Spleen (tissue), 7 donors: Measurements from ENCODE around the gene ACY1.

Experiments used
- POLR2A ChIP-seq, 3 donors: fragments of 450-650 bp; IDR thresholded peaks; one replicate each; pipeline ENCODE4 v1.5.1; 2017; ENCODE audit warnings: antibody characterized with exemption in 3 of 3, mild to moderate bottlenecking in 1 of 3
- POLR2AphosphoS5 ChIP-seq, 3 donors: sonication (generic); formaldehyde crosslinking; IDR thresholded peaks; one replicate each; pipeline ENCODE4 v1.5.1; 2017; ENCODE audit warnings: antibody characterized with exemption in 3 of 3
- TF ChIP-seq, protein P1 (sequence below), 11 experiments: fragments of 200-600 bp in 7 of 11; fragments of 450-650 bp in 4 of 11; sonication (generic) in 4 of 11; IDR thresholded peaks in 8 of 11; conservative IDR thresholded peaks in 3 of 11; 1 replicate in 7 of 11; 2 replicates in 4 of 11; pipeline versions ENCODE4 v1.4.0 to v1.8.0; 2016 to 2021; ENCODE audit warnings: antibody characterized with exemption in 11 of 11, inconsistent platforms in 4 of 11, mild to moderate bottlenecking in 1 of 11
- donor health status: DM: no; HTN: no; CAD: no; lungs with moderate emphysema.
- donor health status: DM: no; HTN: no; CAD: no.
- donor health status: DM: no; HTN: no; CAD: no.

DNA sequence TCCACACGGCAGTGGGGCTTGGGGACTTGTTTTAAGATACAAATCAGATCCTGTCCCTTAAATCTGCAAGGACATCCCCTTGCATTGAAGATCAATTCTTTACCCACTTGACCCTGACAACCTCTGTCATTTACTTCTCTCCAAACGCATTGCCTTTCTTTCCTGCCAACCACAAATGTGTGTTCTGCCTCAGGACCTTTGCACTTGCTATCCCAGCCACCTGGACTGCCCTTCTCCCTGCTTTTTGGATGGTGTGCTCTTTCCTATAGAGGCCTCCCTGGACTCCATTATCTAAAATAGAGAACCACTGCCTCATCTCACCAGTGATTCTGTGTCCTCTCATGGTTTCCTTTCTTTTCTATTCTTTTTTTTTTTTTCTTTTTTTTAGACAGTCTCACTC is 13.8 kb downstream of the ACY1 start:
- TF ChIP-seq, protein P1, sequence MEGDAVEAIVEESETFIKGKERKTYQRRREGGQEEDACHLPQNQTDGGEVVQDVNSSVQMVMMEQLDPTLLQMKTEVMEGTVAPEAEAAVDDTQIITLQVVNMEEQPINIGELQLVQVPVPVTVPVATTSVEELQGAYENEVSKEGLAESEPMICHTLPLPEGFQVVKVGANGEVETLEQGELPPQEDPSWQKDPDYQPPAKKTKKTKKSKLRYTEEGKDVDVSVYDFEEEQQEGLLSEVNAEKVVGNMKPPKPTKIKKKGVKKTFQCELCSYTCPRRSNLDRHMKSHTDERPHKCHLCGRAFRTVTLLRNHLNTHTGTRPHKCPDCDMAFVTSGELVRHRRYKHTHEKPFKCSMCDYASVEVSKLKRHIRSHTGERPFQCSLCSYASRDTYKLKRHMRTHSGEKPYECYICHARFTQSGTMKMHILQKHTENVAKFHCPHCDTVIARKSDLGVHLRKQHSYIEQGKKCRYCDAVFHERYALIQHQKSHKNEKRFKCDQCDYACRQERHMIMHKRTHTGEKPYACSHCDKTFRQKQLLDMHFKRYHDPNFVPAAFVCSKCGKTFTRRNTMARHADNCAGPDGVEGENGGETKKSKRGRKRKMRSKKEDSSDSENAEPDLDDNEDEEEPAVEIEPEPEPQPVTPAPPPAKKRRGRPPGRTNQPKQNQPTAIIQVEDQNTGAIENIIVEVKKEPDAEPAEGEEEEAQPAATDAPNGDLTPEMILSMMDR (IDR thresholded peaks at IDR 0.05 in 8 of 11, conservative IDR thresholded peaks at IDR 0.05 in 3 of 11) = no peak
- TF ChIP-seq POLR2A (IDR thresholded peaks at IDR 0.05) (no peak), POLR2AphosphoS5 (IDR thresholded peaks at IDR 0.05) (no peak)
